ENCODE results near the gene SEMA4D. TPM values are rescaled to one million over a fixed set of nuclear protein-coding genes. Genes with fewer than 3 reads are reported as not detected.
"Not testable (repeated sequence)": the region's sequence is repeated elsewhere in the genome, so short reads cannot be mapped to it uniquely, and the experiment has no call there.

The SEMA4D gene
- total RNA-seq, 2 donors from 2014 or later: 18.9 to 21.2 TPM

DNA sequence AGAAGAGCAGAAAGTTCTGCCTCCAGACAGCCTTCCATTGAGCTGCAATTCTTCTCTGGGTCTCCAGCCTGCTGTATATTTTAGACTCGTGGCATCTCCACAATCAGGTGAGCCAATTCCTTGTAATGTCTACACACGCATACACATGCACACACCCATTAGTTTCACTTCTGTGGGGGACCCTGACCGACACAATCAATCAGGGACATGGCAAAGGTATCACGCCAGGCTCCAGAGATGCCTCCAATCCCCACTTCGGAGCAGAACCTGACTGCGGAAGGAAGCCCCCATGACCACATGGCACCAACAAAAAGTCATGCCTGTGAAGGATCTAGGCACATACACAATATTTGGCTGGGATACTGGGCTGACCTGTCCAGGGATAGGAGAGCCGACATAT is 21.4 kb downstream of the SEMA4D start:
- ATAC-seq: no peak
- intact Hi-C loops (cut with DNase I, micrococcal nuclease): loop anchor here in 1 of 2 donors (10.0 kb wide), 1 partner anchor 58 kb away; no protein-coding TSS in a partner anchor

DNA sequence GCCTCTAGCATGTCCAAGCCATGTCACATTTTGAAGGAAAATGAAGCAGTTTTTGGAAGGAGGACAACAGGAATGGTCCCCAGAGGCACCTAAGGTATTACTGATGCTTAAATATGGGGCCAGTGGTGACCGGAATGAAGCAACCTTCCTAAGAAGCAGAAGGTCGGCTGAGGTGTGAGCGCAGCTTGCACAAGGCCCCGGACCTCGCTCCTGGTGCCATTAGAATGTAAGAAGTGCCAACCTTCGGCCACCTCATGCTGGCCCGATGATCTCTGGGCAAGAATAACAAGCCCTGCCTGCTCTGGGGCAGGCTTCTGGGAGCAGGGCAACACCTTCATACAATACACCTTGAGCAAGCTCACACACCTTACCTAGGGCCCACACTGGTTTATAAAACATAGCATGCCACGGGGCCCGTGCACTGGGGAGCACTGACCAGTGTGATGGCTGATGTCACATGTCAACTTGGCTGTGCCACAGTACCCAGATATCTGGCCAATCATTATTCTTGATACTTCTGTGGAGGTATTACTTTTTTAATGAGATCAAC is 21.9 kb downstream of the SEMA4D start:
- intact Hi-C loops (cut with DNase I, micrococcal nuclease): loop anchor here in 1 of 2 donors (10.0 kb wide), 1 partner anchor 59 kb away; no protein-coding TSS in a partner anchor

More for the DNA sequence above, 21.4 kb downstream of the SEMA4D start:
- DNase-seq: no peak

DNA sequence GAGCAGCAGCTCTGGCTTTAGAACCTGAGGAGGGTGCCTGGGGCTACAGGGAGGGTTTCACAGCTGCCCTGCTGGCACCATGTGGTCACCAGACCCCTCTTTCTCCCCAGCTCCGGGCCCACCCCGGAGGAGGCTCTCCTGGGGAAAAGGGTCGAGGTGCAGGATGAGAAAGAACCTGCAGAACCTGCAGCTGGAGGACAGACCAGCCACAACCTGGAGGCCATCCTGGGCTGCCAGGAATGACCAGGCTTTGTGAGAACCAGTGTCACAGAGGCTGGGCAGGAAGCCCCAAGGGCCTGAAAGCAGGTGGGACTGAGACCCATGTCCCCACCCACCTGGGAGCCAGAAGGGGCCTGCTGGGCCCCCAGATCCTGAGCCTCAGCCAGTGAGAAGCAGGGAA is 23.0 kb downstream of the SEMA4D start:
- ATAC-seq (no peak), DNase-seq (no peak)
- intact Hi-C loops (cut with DNase I, micrococcal nuclease): loop anchor here in 1 of 2 donors (10.0 kb wide), 1 partner anchor 60 kb away; no protein-coding TSS in a partner anchor

More for the DNA sequence above, 21.9 kb downstream of the SEMA4D start:
- no peak for ATAC-seq
- DNase-seq: no peak

DNA sequence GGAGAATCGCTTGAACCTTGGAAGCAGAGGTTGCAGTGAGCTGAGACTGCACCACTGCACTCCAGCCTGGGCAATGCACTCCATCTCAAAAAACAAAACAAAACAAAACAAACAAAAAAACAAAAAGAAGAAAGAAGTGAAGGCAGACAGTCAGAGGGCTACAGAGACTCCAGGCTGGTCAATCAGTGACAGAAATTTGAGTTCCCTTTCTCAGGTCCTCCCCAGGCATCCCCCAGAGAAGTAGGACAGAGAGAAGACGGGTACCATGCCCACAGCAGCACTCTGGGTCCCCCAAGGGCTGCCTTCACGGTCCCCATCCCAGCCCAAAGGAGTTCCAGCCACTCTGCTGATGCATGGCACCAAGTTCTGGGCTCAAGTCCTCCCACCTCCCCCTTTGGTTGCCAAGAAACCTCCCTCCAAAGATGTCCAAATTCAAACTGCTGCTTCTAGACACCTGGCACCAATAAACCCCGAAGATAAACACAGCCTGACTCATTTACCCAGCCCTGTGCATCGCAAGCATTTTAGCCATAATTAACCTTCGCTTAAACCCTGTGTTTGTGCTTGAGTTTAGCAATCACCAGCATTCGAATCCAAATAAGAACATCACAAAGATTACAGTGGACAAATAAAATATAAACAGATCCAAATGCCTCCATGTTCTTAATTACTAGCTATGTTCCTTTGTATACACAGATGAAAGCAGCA is 24.0 kb downstream of the SEMA4D start:
- ATAC-seq: peak; percentile 36
- DNase-seq: no peak
- intact Hi-C loops (cut with DNase I, micrococcal nuclease): loop anchor here in 1 of 2 donors (10.0 kb wide), 1 partner anchor 61 kb away; no protein-coding TSS in a partner anchor

DNA sequence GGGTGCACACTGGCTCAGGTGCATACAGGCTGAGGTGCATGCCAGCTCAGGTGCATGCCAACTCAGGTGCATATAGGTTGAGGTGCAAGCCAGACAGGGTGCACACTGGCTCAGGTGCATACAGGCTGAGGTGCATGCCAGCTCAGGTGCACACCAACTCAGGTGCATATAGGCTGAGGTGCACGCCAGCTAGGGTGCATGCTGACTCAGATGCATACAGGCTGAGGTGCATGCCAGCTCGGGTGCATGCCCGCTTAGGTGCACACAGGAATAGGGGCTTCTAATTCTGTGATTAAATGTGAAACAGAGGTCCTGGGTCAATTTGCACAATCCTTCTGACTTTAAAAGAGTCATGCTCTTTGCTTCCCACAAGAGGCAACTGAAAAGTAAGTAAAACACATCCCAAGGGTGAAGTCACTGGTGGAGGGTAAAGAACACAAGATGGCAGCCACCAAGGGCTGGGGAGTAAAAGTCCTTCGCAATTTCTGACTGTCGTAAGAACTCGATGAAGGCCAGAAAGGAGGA is 26.1 kb downstream of the SEMA4D start:
- DNase-seq, ATAC-seq: not testable (repeated sequence)
- intact Hi-C loops (cut with DNase I, micrococcal nuclease): loop anchor here in 1 of 2 donors (10.0 kb wide), 1 partner anchor 63 kb away; no protein-coding TSS in a partner anchor

DNA sequence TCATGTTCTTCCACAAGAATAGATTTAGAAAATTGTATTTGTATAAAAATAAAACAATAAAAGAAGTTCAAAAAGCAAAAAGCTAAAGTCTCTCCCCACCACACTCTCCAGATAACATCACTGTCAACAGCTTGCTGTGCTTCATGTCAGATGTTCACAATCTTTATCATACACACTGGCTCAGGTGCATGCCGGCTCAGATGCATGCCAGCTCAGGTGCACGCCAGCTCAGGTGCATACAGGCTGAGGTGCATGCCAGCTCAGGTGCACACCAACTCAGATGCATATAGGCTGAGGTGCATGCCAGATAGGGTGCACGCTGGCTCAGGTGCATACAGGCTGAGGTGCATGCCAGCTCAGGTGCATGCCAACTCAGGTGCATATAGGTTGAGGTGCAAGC is 26.5 kb downstream of the SEMA4D start:
- no peak for ATAC-seq
- no peak for DNase-seq
- intact Hi-C loops (cut with DNase I, micrococcal nuclease): loop anchor here in 1 of 2 donors (10.0 kb wide), 1 partner anchor 63 kb away; no protein-coding TSS in a partner anchor

DNA sequence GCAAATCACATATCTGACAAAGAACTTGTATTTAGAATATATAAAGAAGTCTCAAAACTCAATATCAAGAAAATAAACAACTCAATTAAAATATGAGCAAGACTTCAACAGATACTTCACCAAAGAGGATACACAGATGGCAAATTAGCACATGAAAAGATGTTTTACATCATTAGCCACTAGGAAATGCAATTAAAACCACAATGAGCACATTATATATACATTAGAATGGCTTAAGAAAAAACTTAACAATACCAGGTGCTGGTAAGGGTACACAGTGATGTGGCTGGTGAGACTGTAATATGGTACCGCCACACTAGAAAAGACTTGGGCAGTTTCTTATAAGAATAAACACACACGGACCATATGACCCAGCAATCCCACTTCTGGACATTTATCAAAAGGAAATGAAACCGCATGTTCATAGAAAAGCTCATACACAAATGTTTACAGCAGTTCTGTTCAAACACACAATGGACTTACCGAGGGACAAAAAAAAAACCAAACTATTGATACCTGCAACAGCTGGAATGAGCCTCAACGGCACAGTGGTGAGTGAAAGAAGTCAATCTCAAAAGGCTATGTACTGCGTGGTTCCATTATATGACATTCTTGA is 27.6 kb downstream of the SEMA4D start:
- ATAC-seq (no peak), DNase-seq (no peak)
- intact Hi-C loops (cut with DNase I, micrococcal nuclease): loop anchor here in 1 of 2 donors (10.0 kb wide), 1 partner anchor 64 kb away; no protein-coding TSS in a partner anchor

DNA sequence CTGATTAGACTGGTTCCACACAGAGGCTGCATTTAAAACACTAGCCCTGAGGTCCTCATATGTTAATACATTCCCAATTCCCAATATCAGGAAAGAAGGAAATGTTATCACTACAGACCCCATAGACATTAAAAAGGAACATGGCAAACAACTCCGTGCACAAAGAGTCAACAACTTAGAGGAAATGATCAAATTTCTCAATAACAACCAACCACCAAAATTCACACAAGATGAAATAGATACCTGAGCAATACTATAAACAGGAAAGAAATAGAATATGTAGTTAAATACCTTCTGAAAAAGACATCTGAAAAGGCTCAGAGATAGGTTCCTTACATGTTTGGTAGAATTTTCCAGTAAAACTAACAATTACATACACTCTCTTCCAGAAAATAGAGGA is 28.9 kb downstream of the SEMA4D start:
- ATAC-seq: no peak
- intact Hi-C loops (cut with DNase I, micrococcal nuclease): no loop called here
- DNase-seq: no peak

DNA sequence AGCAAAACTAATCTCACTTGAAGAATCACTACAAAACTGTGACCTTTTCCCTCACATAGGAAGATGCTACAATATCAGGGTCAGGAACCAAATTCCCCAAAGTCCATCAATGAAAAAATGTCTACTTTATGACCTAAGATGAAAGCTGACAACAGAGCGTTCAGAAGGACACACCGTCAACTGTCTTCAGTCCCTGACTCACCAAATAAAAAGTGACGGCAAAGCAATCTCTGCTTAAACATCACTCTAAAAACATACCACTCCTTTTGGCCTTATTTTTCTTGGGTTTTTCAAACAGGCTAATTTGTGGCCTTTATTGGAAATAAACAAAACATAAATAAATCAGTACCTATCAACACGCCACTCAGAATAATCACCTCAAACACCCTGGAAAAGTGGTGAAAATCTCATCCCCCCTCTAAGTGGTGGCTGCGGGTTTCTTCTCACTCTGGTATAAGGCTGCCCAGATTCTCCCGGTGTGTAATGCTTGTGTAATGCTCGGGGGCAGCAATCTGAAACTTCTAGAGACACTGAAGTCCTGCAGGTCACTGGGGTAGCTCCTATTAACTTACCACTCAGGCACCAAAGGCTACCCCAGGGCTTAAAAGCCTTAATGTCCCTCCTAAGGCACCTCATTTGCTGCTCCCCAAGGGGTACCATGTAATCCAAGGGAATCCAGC is 29.5 kb downstream of the SEMA4D start:
- DNase-seq: no peak

DNA sequence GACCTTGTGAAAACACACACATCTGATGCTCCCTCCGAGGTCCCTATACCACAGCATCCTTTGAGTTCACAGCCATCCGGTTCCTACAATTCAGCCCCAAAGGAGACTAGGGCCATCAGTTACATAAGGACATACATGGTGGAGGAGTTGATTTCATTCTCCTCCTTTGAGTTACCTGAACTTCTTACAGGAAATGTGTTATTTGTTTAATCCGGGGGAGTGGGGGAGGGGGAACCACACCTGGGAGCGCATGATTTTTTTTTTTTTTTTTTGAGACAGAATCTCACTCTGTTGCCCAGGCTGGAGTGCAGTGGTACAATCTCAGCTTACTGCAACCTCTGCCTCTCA is 30.7 kb downstream of the SEMA4D start:
- intact Hi-C loops (cut with DNase I, micrococcal nuclease): no loop called here
- no peak for DNase-seq
- ATAC-seq: no peak

More for the DNA sequence above, 29.5 kb downstream of the SEMA4D start:
- no peak for ATAC-seq
- intact Hi-C loops (cut with DNase I, micrococcal nuclease): no loop called here

DNA sequence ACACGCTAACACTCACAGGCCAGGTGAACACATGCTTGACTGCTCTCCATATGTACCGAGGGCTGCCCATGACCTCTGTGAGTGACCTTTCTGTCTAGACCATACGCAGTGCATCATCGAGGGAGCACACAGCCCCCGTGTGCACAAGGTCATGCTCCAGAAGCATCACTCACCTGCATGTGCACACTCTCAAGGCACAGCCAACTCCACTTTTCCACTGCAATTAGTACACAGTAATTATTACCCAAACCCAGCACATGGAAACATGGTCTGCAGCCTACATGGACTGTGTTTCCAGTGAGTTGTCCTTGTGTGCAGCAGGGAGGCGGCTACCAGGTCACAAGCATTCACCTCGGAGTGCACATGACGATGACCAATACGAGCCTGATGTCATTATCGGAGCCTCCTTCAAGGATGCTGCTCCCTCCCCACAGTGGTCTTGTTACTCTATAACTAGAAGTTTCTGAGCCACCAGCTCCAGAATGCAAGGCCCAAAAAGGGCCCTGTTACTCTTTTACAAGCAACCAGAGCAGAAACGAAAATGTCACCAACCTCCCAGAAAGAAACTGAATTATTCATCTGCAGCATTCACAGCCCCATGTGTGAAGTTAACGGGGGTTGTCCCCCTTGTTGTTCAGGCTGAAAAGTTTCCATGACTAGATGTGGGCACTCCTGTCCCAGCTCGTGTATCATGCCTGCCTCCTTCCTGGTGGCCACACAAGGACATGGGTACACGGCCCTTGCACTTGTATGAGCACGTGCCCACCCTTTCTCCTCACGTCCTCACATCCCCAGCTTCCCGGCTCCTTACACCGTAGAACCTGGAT is 31.2 kb downstream of the SEMA4D start:
- DNase-seq (no peak), ATAC-seq (no peak)
- intact Hi-C loops (cut with DNase I, micrococcal nuclease): no loop called here

DNA sequence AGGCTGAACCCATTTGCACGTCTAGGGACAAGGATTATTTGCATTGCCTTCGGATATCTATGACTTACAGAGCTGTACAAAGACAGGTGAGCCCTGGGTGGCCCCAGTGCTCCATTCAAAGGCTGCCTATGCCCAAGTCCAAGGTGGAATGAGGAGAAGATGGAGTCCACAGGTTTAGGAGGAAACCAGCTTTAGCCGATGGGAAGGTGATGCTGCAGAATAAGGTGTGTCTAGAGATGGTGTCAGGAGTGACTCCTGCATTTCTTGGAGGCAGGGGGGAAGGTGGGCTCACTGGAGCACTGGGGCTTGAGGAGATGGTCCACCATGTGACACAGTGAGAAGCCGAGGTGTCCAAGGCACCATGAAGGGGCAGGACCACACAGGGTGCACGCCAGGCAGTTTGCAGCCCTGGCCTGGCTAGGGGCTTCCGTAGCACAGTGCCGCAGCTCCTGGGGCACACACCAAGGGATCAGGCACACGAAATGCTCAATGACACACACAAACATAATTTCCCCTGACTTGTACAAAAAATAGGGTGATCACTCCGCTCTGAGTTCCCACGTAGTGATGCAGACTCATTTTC is 32.1 kb downstream of the SEMA4D start:
- ATAC-seq: no peak
- intact Hi-C loops (cut with DNase I, micrococcal nuclease): no loop called here
- no peak for DNase-seq

DNA sequence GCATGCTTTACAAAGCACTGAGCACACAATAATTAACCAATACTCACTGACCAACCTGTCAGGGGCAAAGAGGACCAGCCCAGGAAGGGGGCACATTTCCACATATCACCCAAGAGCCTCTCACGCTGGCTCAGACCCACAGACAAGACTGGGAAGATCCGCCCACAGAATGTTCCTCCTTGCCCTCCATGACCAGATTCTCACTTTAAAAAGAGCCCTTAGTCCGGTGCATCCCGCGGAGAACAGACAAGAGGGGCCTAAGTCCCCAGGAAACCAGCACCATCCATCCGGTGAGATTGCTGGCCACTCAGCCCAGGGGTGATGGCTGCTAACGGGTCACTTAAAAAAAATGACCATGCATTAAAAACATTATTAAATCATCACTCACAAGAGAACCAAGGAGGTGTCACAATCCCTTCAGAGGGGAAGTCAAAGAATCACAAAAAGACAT is 32.9 kb downstream of the SEMA4D start:
- intact Hi-C loops (cut with DNase I, micrococcal nuclease): no loop called here
- ATAC-seq (no peak), DNase-seq (no peak)

DNA sequence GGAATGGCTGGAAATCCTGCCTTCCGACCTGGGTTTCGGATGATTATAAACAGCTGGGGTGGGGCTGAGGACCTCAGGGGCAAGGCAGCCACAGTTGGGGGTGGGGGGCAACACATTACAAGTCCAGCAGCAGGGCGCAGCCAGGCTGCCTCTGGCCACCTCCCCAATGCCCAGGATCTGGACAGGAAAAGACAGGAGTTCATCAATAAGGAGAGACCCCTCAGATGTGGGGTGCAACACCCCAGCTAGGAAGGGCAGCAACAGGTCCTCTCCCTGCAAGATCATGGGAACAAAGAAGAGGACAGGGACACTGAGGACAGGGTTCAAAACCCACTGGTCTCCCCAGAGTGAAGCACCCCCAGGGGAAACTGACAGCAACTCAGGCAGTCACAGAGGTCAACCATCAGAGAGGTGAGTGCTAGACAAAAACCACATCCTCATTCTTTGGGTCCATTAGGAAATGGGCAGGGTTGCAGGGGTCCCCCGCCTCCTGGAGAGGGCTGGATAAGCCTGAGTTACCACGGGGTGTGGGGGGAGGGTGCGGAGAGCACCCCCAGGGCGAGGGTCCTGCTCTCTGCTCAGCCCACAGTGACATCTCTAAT is 33.5 kb downstream of the SEMA4D start:
- intact Hi-C loops (cut with DNase I, micrococcal nuclease): no loop called here
- ATAC-seq: no peak
- DNase-seq: no peak

DNA sequence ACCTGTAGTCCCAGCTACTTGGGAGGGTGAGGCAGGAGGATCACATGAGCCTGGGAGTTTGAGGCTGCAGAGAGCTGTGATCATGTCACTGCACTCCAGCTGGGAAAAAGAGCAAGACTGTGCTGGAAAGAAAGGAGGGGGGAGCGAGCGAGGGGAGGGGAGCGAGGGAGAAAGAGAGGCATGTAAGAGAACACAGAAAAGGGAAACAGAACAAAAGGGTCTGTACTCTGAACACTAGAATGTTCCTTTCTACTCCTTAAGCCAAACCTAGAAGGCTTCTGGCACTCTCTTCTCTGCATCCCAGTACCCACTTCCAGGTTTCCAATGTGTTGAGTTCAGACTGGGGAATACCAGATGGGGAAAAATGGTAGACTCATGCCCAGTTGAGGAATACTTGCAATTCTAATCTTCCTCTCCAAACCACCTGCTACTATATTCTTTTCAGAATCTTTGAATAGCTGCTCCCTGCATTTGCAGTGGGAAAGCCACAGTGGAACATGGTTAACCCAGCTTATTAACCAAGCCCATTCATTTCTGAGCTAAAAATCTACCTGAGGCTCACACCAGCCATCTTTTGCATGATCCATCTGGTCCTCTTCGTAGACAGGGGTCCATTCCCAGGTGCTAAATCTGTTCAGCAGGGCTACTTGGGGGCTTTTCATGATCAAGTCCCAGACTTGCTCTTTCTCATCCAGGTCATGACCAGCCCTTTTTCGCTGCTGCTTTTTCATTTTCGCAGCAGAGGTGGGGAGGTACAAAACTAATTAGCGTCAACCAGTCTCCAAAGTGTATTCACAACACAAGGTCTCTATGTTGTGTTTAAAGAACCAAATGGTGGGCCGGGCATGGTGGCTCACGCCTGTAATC is 34.9 kb downstream of the SEMA4D start:
- no peak for DNase-seq
- intact Hi-C loops (cut with DNase I, micrococcal nuclease): no loop called here
- ATAC-seq: no peak

DNA sequence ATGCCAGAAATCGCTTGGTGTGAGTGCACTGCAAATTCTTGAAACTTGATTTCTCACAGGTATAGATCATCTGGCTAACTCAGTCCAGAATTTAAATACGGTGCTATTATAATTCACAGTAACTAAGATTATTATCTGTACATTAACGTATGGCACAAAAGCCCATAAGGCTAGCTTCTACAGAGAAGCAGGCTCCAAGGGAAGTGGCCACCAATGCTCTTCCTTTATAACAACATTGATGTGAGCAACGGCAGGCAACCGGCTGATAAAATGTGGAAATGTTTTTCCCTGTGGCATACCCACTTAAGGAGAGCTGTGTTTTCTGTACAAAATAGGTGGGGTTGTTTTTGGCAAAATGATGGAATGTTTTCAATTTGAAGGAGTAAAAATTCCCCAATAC is 35.7 kb downstream of the SEMA4D start:
- no peak for ATAC-seq
- intact Hi-C loops (cut with DNase I, micrococcal nuclease): no loop called here
- DNase-seq: no peak

DNA sequence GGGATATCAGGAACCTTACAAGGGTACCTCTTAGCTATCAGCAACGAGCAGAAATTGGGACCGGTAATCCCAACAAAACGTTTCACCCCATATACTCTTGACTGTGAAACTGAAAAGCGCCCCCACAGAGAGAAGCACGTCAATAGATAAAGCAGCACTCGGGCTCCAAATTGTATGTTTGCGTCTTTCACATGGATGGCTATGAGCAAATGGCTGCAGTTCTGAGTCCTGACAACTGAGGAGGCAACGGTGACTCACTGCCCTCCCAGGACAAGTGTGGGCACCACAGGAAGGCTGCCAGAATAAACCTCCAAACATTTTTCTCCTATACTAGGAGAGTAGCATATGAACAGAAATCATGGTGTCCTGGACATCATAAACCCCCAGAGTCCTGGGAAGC is 36.6 kb downstream of the SEMA4D start:
- no peak for ATAC-seq
- intact Hi-C loops (cut with DNase I, micrococcal nuclease): no loop called here
- no peak for DNase-seq
